ENCODE results near the gene ISG15.
"Not testable (repeated sequence)": the region's sequence is repeated elsewhere in the genome, so short reads cannot be mapped to it uniquely, and the experiment has no call there.

GRCh38 chr1:991275-991674 is 22.0 kb upstream of the ISG15 start:
- TF ChIP-seq CTCF (conservative IDR thresholded peaks at IDR 0.05); ZFX (IDR thresholded peaks at IDR 0.05): not testable (repeated sequence)

Measured in C4-2B (cell line).